HG03097 (cell line): ENCODE data around the gene SFN.
A peak's percentile ranks its signal among the peaks of the same experiment; 100 is the strongest.
"Not testable (repeated sequence)": the region's sequence is repeated elsewhere in the genome, so short reads cannot be mapped to it uniquely, and the experiment has no call there.

Source experiments
- ATAC-seq: cut with Tn5 transposase; IDR thresholded peaks from one replicate; pipeline ENCODE4 v1.9.1; 2021; ENCODE audit not compliant: unreplicated experiment, low FRiP score

Gene SFN

GRCh38 chr1:26861889-26862378 is 1.0 kb upstream of the SFN start:
- ATAC-seq, result no peak

DNA sequence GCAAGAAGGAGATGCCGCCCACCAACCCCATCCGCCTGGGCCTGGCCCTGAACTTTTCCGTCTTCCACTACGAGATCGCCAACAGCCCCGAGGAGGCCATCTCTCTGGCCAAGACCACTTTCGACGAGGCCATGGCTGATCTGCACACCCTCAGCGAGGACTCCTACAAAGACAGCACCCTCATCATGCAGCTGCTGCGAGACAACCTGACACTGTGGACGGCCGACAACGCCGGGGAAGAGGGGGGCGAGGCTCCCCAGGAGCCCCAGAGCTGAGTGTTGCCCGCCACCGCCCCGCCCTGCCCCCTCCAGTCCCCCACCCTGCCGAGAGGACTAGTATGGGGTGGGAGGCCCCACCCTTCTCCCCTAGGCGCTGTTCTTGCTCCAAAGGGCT is 732 bp downstream of the SFN start:
- no peak for ATAC-seq

GRCh38 chr1:26864610-26865480 is 1.9 kb downstream of the SFN start:
- ATAC-seq, result peak; percentile 84

DNA sequence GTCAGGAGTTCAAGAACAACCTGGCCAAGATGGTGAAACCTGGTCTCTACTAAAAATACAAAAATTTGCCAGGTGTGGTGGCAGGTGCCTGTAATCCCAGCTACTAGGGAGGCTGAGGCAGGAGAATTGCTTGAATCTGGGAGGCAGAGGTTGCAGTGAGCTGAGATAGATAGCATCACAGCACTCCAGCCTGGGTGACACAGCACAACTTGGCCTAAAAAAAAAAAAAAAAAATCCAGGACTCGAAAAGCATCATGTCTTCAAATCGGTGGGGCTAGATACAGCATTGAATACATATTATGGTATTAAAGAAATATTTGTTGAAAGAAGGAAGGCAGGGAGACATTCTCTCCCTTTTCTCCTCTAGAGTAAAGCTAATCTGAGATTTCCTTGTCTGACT is 10.1 kb downstream of the SFN start:
- ATAC-seq, result not testable (repeated sequence)

GRCh38 chr1:26874896-26875295 is 11.9 kb downstream of the SFN start:
- ATAC-seq, result no peak

DNA sequence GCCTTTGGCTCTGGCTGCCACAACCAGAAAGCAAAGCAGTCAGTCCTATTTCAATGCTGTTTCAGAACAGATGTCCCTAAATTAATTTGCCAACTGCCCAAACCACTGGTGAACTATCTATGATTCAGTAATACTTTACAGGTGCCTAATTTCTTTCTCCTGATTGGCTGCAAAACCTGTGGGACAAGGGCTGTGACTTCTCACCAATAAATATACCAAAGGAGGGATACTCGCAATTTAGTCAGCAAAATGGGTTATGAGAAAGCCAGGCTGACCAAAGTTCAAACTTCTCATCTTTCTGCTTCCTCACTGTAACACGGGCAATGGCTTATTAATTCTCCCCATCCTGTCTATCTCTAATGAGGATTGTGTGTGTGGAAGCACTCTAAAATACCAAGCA is 14.4 kb downstream of the SFN start:
- no peak for ATAC-seq

DNA sequence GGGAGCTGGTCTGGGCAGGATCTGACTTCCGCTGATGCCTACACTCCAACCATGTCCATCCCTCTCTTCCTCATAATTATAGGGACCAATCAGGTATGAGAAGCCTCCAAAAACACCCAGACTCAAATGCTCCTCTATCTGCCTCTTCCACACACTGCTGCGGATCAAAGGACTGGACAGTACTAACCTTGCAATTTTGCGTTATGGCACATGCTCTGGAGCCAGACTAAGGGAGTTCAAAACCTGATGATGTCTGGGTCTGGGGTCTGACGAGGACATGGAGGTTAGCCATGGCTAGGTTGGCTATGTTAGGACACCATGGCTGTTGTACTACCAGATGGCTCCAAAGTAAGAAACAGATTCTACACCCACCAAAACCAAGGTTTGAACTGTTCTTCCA is 16.8 kb downstream of the SFN start:
- no peak for ATAC-seq

- not testable (repeated sequence) for ATAC-seq
Measured at GRCh38 chr1:26881611-26882010, 18.7 kb downstream of the SFN start.

DNA sequence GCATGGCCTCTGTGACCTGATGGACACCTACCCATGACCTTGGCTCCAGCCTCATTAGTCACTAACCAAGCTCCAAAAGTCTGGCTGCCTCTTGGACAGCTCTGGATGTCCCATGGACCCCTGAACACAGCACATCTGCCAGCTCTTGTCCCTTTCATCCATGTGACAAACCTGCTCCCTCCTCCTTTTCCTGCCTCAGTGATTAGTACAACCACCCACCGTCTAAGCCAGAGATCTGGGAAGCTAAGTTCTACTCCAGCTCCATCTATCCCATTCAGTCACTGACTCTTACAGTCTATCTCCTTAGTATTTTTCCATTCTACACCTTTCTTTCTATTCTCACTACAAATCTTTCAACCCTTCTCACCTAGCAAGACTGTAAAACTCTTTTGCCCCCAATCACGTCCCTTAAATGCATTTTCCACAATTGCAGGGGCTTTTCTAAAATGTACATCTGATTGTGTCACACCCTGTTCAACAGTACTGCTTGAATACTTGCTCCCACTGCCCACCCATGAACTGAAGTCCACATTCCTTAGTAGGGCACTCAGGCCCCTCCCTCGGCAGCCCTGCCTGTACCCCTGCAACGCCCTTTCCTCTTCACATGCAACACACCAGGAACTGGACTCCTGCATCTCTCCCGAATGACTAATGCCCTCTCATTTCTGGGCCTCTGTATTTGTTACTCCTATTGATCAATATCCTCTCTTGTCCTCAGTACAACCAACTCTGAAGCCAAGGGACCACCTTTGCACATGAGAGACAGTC is 19.9 kb downstream of the SFN start:
- ATAC-seq, result no peak

- ATAC-seq, result no peak
Measured at GRCh38 chr1:26887125-26887524, 24.2 kb downstream of the SFN start.

DNA sequence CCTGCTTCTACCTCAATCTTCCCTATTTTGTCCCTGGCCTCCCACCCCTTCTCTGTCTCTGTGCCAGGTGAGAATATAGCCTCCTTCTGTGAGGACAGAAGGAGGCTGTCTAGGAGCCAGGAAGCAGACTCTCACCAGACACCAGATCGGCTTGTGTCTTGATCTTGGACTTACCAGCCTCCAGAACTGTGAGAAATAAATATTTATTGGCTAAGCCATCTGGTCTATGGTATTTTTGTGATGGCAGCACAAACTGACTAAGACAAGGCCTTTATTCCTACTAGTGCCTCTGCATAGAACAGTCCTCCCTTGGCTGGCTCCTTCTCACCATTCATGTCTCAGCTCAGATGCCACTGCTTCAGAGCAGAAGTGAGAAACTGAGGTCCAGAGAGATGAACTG is 25.3 kb downstream of the SFN start:
- ATAC-seq, result no peak

DNA sequence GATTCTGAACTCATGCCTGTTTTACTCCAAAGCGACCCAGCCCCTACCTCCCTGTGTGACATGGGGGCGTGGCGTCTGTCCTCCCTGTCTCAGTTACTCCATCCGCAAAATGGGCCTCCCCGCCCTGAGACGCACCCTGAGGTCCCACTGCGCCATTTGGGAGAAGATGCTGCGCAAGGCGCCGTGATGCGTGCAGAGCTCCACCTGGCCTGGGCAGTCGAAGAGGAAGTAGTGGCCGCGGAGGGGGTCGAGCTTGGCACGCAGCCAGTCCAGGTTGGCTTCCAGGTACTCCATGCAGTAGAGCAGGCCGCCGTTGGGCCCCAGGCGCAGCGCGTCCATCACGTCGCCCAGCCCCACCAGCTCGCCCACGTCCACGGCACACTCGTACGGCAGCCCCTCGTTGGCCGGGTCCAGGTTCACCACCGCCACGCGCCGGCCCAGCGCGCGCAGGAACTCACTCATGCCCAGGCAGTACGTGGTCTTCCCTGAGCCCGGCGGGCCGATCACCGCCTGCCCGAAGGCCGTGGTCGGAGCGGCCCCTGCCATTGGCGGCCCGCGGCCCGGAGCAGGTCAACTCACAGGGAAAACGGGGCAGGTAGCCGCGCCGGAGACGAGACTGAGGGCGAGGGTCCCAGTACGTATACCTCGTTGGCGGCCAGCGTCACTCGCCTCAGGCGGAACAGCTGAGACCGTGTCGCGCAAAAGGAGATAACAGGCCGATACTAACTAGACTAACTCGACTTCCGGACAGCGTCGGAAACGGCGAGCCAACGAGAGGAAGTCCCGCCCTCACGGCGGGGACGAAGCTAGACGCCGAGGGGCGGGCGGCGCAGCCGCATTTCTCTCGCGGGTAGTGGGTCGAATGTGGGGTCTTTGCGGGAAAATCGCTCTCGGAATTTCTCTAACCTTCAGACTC is 26.9 kb downstream of the SFN start, which contains the start of gene GPN2:
GPN2 (minus strand) TSS at position 733 of the 916 bp plus-strand sequence; CDS start at position 546, 187 bp downstream.
- ATAC-seq, result peak; percentile 69

DNA sequence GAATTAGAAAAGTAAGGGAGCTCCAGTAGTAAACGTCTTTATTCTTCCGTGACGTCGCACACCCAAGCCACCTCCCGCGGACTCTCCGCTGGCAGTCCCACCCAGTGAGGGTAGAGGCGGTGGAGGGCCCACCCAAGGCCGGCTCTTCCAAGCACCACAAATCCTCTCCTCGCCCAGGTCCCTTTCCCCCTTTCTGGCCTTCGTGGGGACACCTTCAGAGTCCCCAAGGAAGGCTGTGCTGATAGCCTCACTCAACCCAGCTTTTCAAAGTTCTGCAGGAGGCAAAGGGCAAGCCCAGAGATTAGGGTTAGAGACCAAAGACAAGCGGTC is 27.5 kb downstream of the SFN start:
- ATAC-seq, result peak; percentile 26

DNA sequence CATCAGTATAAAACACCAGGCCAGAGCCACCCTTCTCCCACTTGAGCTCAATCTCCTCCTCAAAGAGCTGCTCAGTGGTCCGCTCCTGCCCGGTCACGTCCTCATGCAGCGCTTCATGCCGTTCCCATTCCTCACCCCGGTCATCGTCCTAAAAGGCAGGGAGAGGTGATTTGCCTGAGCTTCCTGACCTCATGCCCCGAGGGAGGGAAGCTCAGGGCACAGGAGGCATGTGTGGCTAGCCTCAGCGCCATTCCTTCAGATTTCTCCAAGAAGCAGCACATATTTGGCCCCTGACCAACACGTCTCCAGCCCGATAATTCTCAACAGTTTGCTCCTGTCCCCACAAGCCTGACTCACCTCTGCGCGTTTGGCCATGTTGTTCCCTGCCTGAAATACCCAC is 31.3 kb downstream of the SFN start:
- no peak for ATAC-seq

DNA sequence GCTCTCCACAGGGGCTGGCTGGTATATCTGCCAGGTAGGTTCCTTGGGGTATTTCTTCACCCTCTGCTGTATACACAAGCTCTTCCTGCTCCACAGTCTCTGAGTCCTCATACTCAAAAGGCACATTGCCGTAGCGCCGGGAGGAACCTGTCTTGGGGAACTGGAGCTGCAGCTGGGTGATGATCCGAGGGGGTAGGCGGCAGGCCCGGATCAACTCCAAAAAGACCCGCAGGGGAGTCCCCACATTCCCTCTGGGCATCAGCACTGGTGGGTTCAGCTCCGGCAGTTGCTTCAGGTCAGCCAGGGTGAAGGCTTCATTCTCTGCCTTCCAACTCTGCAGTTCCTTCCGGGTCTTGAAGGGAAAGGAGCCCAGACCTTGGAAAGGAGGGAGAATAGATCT is 34.4 kb downstream of the SFN start:
- ATAC-seq, result no peak

DNA sequence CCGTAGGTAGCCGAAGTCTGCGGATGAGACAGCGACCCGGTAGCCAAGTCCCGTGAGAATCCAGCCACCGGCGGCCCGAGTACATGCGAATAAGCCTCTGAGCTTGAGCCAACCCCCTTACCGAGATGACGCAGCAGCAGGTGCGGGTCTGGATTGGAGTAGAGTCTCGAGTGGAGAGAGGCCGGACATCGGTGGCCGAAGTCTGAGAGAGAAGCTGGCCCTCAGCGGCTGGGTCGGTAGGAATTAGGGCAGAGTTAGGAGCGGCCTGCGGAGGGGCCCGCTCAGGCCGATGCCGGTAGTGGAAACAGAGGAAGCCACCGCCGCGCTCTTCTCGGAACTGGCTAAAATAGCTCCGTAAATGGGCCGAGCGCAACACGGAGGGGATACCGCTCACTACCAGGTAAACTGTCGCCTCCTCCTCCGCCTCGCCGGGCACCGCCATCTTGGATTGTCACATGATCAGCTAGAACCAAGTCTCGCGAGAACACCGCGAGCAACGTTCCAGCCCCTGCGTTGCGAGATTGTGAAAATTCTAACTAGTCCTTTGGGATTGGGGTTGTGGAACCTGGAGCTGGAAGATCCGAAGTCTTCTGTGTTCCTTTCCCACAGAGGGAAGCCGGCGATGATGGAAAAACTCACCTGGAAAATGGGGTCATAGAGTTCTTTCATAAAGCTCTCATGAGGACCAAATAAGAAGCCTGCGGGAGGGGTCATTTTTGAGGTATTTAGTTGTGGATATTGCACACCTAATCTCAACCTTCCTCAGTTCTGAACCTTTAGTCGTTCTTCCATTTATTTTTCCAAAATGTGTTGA is 37.3 kb downstream of the SFN start, which contains the start of gene GPATCH3:
GPATCH3 (minus strand) TSS at position 467 of the 814 bp plus-strand sequence; CDS start at position 442, 25 bp downstream.
- ATAC-seq, result peak; percentile 80

DNA sequence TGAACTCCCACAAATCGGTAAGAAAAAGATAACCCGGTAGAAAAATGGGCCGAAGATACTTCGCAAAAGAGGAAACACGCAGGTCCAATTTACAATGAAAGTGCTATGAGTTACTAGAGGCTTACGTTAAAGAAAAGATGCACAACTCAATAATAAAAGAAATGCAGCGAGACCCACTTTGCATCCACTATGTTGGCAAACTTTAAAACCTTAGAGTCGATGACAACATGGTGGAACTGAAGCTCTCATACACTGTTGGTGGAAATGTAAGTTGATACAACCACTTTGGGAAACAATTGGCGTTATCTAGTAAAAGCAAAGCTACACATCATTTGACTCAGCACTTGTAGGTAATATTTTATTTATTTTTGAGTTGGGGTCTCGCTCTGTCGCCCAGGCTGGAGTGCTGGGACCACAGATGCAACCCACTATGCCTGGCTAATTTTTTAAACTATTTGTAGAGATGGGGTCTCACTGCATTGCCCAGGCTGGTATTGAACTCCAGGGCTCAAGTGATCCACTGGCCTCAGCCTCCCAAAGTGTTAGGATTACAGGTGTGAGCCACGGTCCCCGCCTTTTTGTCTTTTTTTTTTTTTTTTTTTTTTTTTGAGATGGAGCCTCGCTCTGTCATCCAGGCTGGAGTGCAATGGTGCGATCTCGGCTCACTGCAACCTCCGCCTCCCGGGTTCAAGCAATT is 38.0 kb downstream of the SFN start:
- ATAC-seq, result no peak

GRCh38 chr1:26907071-26907917 is 44.3 kb downstream of the SFN start:
- no peak for ATAC-seq
